SK-N-SH (cell line): ENCODE measurements around the gene MIPOL1. TPM values are rescaled to one million over a fixed set of nuclear protein-coding genes. Genes with fewer than 3 reads are reported as not detected.

Source experiments
- CTCF ChIA-PET: fragments of 300-600, 350-600 bp; formaldehyde crosslinking; extraction: SDS; loops from one replicate; lab custom pipeline; 2021; lab: Yijun Ruan, JAX
- POLR2A ChIA-PET: fragments of 350-600 bp; sonication (Branson Sonifier 250); formaldehyde crosslinking; extraction: SDS; loops from one replicate; lab custom pipeline; 2020; ENCODE audit warnings: antibody characterized with exemption, inconsistent platforms; lab: Yijun Ruan, JAX
- DNase-seq: peaks from one replicate; pipeline ENCODE4 v3.0.0; 2012
- H2AFZ ChIP-seq: fragments of 200-600 bp; sonication (generic); 2 replicates; pipeline ENCODE4 v1.8.1; 2016; ENCODE audit warnings: antibody characterized with exemption, mild to moderate bottlenecking, low read depth
- H3F3A ChIP-seq: fragments of 200-600 bp; sonication (generic); replicated peaks from 2 replicates; pipeline ENCODE3; 2016; ENCODE audit warnings: antibody characterized with exemption, mild to moderate bottlenecking; ENCODE audit not compliant: insufficient read depth
- H3K27ac ChIP-seq, 2 experiments: fragments of 200-500 bp in 1 of 2; fragments of 200-600 bp in 1 of 2; sonication (Bioruptor generic) in 1 of 2; sonication (generic), shearing (Covaris generic) in 1 of 2; 2 replicates each; pipeline versions ENCODE4 v1.5.1 to v1.6.1; 2014 to 2016; ENCODE audit warnings: low read depth in 2 of 2, inconsistent platforms in 1 of 2, low read length in 1 of 2, mild to moderate bottlenecking in 1 of 2, mixed read lengths in 1 of 2
- H3K27me3 ChIP-seq: fragments of 200-600 bp; sonication (generic), shearing (Covaris generic); 2 replicates; pipeline ENCODE4 v1.6.1; 2016; ENCODE audit warnings: mixed run types; ENCODE audit not compliant: insufficient read depth
- H3K36me3 ChIP-seq, 2 experiments: fragments of 200-500 bp in 1 of 2; fragments of 200-600 bp in 1 of 2; sonication (Bioruptor generic) in 1 of 2; sonication (generic) in 1 of 2; replicated peaks in 1 of 2; 2 replicates each; pipeline versions ENCODE3 to v1.5.1; 2014 to 2016; ENCODE audit warnings: low read length in 1 of 2, mild to moderate bottlenecking in 1 of 2; ENCODE audit not compliant: insufficient read depth in 2 of 2, control insufficient read depth in 1 of 2
- H3K4me1 ChIP-seq, 2 experiments: fragments of 200-500 bp in 1 of 2; fragments of 200-600 bp in 1 of 2; sonication (Bioruptor generic) in 1 of 2; sonication (generic), shearing (Covaris generic) in 1 of 2; 2 replicates each; pipeline versions ENCODE4 v1.5.1 to v1.6.1; 2014 to 2016; ENCODE audit warnings: low read depth in 1 of 2, low read length in 1 of 2, mixed run types in 1 of 2; ENCODE audit not compliant: insufficient read depth in 2 of 2, control insufficient read depth in 1 of 2
- H3K4me2 ChIP-seq: fragments of 200-600 bp; sonication (generic), shearing (Covaris generic); 2 replicates; pipeline ENCODE4 v1.6.1; 2017; ENCODE audit warnings: mixed run types
- H3K4me3 ChIP-seq, 2 experiments: fragments of 200-500 bp in 1 of 2; fragments of 200-600 bp in 1 of 2; sonication (Bioruptor generic) in 1 of 2; sonication (generic), shearing (Covaris generic) in 1 of 2; 2 replicates each; pipeline versions ENCODE4 v1.5.1 to v1.8.1; 2014 to 2016; ENCODE audit warnings: low read depth in 2 of 2, inconsistent platforms in 1 of 2, low read length in 1 of 2, mild to moderate bottlenecking in 1 of 2, mixed read lengths in 1 of 2, moderate library complexity in 1 of 2
- H3K79me2 ChIP-seq: fragments of 200-600 bp; sonication (generic); 2 replicates; pipeline ENCODE4 v1.8.1; 2017; ENCODE audit warnings: mild to moderate bottlenecking; ENCODE audit not compliant: insufficient read depth
- H3K9ac ChIP-seq: fragments of 200-600 bp; sonication (generic); 2 replicates; pipeline ENCODE4 v1.6.1; 2017; ENCODE audit warnings: mixed run types
- H3K9me2 ChIP-seq: fragments of 200-600 bp; sonication (generic); 2 replicates; pipeline ENCODE4 v1.6.1; 2017; ENCODE audit warnings: mixed run types
- H3K9me3 ChIP-seq: fragments of 200-600 bp; sonication (generic); 2 replicates; pipeline ENCODE4 v1.6.1; 2017; ENCODE audit warnings: mixed run types, mild to moderate bottlenecking, moderate library complexity
- H4K20me1 ChIP-seq: fragments of 200-600 bp; sonication (generic); 2 replicates; pipeline ENCODE4 v1.6.1; 2017; ENCODE audit warnings: mild to moderate bottlenecking, mixed run types; ENCODE audit not compliant: insufficient read depth
- CHD2 ChIP-seq: fragments of 150-350 bp; IDR thresholded peaks from 2 replicates; pipeline ENCODE4 v1.6.1; 2018; ENCODE audit warnings: low read length; ENCODE audit not compliant: partially characterized antibody
- IRF3 ChIP-seq: fragments of 150-350 bp; IDR thresholded peaks from 2 replicates; pipeline ENCODE4 v1.6.1; 2016; ENCODE audit warnings: mild to moderate bottlenecking, low read depth, low read length
- NFIC ChIP-seq: IDR thresholded peaks from 2 replicates; pipeline ENCODE4 v1.4.0; 2012; ENCODE audit warnings: borderline replicate concordance
- PBX3 ChIP-seq: IDR thresholded peaks from 2 replicates; pipeline ENCODE4; 2012
- RCOR1 ChIP-seq: fragments of 150-350 bp; IDR thresholded peaks from 2 replicates; pipeline ENCODE4 v1.6.1; 2017; ENCODE audit warnings: antibody characterized with exemption, low read length
- REST ChIP-seq: IDR thresholded peaks from 2 replicates; pipeline ENCODE4 v1.6.1; 2012; ENCODE audit warnings: mild to moderate bottlenecking, low read depth, low read length, moderate library complexity
- SIN3A ChIP-seq: IDR thresholded peaks from 2 replicates; pipeline ENCODE4 v1.6.1; 2012; ENCODE audit warnings: low read depth, mild to moderate bottlenecking, low read length, moderate library complexity, borderline replicate concordance
- USF2 ChIP-seq: fragments of 150-350 bp; IDR thresholded peaks from 2 replicates; pipeline ENCODE4 v1.6.1; 2017; ENCODE audit warnings: antibody characterized with exemption, low read length, low read depth, borderline replicate concordance
- ZBTB33 ChIP-seq: IDR thresholded peaks from 2 replicates; pipeline ENCODE4 v1.4.0; 2012; ENCODE audit warnings: low read depth, borderline replicate concordance
- WGBS: methylation state at CpG from one replicate; pipeline ENCODE4 v1.1.6; 2017; ENCODE audit warnings: low lambda C conversion rate; 5-methylcytosine and 5-hydroxymethylcytosine counted together
- polyA plus RNA-seq, 3 experiments: library from polyadenylated mRNA; depleted of rRNA; stranded (reverse); fragments of >200 nt; gene quantifications; 2 replicates each; pipeline ENCODE4 v1.2.3, GENCODE V29; 2012

The MIPOL1 gene
- polyA plus RNA-seq, 1 of the 3 experiments (the other 2 are of a cell fraction): 0.23 TPM

- H3K36me3 ChIP-seq: no peaks in the 10 kb centered on the region
- DNase-seq: no peak
- TF ChIP-seq NFIC: no peak
- TF ChIP-seq SIN3A: no peak
- TF ChIP-seq USF2: no peak
- no peak for TF ChIP-seq CHD2
- TF ChIP-seq IRF3: no peak
- no peak for TF ChIP-seq ZBTB33
- no peak for TF ChIP-seq REST
- no peak for TF ChIP-seq PBX3
- TF ChIP-seq RCOR1: no peak
- TF ChIP-seq, all 33 proteins: peak for 0
- no peaks in the 10 kb centered on the region for H3F3A ChIP-seq
- no peaks in the 10 kb centered on the region for H3K27me3 ChIP-seq
- H3K79me2 ChIP-seq: no peaks in the 10 kb centered on the region
- ChIA-PET POLR2A (no interaction called here), CTCF (no interaction called here)
- no peaks in the 10 kb centered on the region for H4K20me1 ChIP-seq
- H3K4me3 ChIP-seq: no peak overlapping the region
- H2AFZ ChIP-seq: no peak overlapping the region
- H3K9ac ChIP-seq: no peak overlapping the region
- H3K9me3 ChIP-seq: no peaks in the 10 kb centered on the region
- H3K9me2 ChIP-seq: no peaks in the 10 kb centered on the region
- H3K4me2 ChIP-seq: no peak overlapping the region
- H3K27ac ChIP-seq: no peak overlapping the region
- WGBS: 40% methylated on average over 1 of the region's 1 CpG
- no peaks in the 10 kb centered on the region for H3K4me1 ChIP-seq
Measured at GRCh38 chr14:37417151-37417550, 219.4 kb downstream of the MIPOL1 start.
